AG04450 (cell line): Measurements from ENCODE around the gene SLC20A1. TPM values are rescaled to one million over a fixed set of nuclear protein-coding genes. Genes with fewer than 3 reads are reported as not detected.

Experiments
- CTCF ChIA-PET: fragments of 300-600, 350-600 bp; formaldehyde crosslinking; extraction: SDS; loops from one replicate; lab custom pipeline; 2022; ENCODE audit warnings: antibody characterized with exemption, inconsistent platforms; lab: Charles Lee
- POLR2A ChIA-PET: fragments of 350-600 bp; formaldehyde crosslinking; extraction: SDS; loops from one replicate; lab custom pipeline; 2021; ENCODE audit warnings: antibody characterized with exemption, inconsistent platforms; lab: Yijun Ruan, JAX
- DNase-seq: peaks from one replicate; pipeline ENCODE4 v3.0.0-alpha.2; 2011; ENCODE audit warnings: low read depth, low spot score
- H3K27ac ChIP-seq: one replicate; pipeline ENCODE4 v1.5.1; 2012; ENCODE audit warnings: low read depth, low read length, control low read depth
- H3K27me3 ChIP-seq: one replicate; pipeline ENCODE4 v1.6.0; 2012; ENCODE audit warnings: low read length; ENCODE audit not compliant: control insufficient read depth, insufficient read depth
- H3K4me3 ChIP-seq: 2 replicates; pipeline ENCODE4 v1.5.1; 2011; ENCODE audit warnings: mild to moderate bottlenecking, low read depth, low read length, control low read depth
- H3K9me3 ChIP-seq: 2 replicates; pipeline ENCODE4 v1.5.1; 2012; ENCODE audit warnings: low read length; ENCODE audit not compliant: control insufficient read depth, insufficient read depth
- CTCF ChIP-seq: IDR thresholded peaks from 2 replicates; pipeline ENCODE4 v1.5.1; 2011; ENCODE audit warnings: low read depth, low read length, control low read depth, inconsistent platforms
- polyA plus RNA-seq: library from polyadenylated mRNA; depleted of rRNA; stranded (reverse); fragments of >200 nt; gene quantifications from 2 replicates; pipeline ENCODE4 v1.2.3, GENCODE V29; 2011

Gene SLC20A1
- polyA plus RNA-seq, 1 experiment = 74.8 TPM

- Histone ChIP-seq H3K27me3 (no peaks in the 10 kb centered on the region), H3K27ac (peak overlapping the region; percentile 94), H3K9me3 (no peaks in the 10 kb centered on the region), H3K4me3 (no peak overlapping the region)
- POLR2A ChIA-PET = interaction anchor here (0.9 to 1.0 kb wide), 2 partner anchors 22 to 65 kb away, joined by 3 to 5 read pairs; no protein-coding TSS in a partner anchor
- CTCF ChIA-PET = interaction anchor here (0.9 to 3.1 kb wide), 7 partner anchors 8 to 250 kb away, joined by 3 to 23 read pairs (median 5); no protein-coding TSS in a partner anchor
- no peak for TF ChIP-seq CTCF
- no peak for DNase-seq
These were observed 46.1 kb downstream of the SLC20A1 start for GRCh38 chr2:112691881-112692281.

DNA sequence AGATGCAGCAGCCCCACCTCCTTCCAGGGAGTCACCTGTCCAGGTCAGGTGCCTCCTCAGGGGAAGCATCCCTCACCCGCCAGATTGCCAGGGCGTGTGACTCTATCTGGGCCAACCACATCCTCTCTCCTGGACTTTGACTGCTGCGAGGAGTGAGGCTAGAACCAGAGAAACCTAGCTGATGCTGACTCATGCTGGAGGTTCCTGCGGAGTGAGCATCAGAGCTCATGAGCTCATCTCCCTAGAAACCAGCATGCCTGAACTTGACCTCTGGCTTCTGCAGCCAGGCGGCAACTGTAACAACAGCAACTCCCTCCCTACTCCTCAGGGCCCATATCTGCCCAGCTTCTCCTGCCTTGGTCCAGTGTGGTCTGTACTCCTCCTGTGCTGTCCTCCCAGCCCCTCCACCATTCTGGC, 46.8 kb downstream of the SLC20A1 start:
- POLR2A ChIA-PET = interaction anchor here (0.9 to 1.0 kb wide), 3 partner anchors 21 to 66 kb away, joined by 3 to 5 read pairs (median 4); partner anchors contain the start of gene SLC20A1
- Histone ChIP-seq H3K27me3 (no peaks in the 10 kb centered on the region), H3K4me3 (no peak overlapping the region), H3K27ac (peak overlapping the region; percentile 94), H3K9me3 (no peaks in the 10 kb centered on the region)
- no peak for TF ChIP-seq CTCF
- CTCF ChIA-PET = interaction anchor here (0.8 to 3.1 kb wide), 8 partner anchors 9 to 249 kb away, joined by 3 to 23 read pairs (median 5); no protein-coding TSS in a partner anchor
- DNase-seq = peak; percentile 87

DNA sequence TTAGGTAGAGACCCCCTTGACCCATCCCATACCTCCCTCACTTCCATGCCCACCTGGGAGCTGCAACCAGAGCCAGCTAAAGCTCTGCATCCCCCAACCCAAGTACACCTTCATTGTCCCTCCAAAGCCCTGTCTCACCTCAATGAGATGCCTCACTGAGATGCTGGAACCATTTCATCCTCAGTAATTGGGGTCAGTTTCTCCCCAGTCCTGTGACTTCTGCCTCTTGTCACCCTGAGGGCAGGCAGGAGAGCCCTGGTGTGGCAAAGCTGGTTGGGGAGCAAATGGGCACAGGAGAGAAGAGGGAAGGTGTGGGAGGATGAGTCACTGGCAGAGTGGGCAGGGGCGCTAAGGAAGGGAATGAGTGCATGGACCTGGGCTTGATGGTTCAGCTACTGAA, 47.2 kb downstream of the SLC20A1 start:
- no peak for DNase-seq
- H3K9me3 ChIP-seq = no peaks in the 10 kb centered on the region
- ChIA-PET POLR2A (interaction anchor here (0.9 to 1.0 kb wide), 3 partner anchors 21 to 66 kb away, joined by 3 to 5 read pairs (median 4); partner anchors contain the start of gene SLC20A1), CTCF (interaction anchor here (0.8 to 3.1 kb wide), 8 partner anchors 9 to 249 kb away, joined by 3 to 23 read pairs (median 5); no protein-coding TSS in a partner anchor)
- H3K27me3 ChIP-seq = no peaks in the 10 kb centered on the region
- TF ChIP-seq CTCF = no peak
- H3K4me3 ChIP-seq = no peak overlapping the region
- peak overlapping the region; percentile 94 for H3K27ac ChIP-seq

GRCh38 chr2:112693596-112693995, 47.9 kb downstream of the SLC20A1 start:
- H3K4me3 ChIP-seq = no peak overlapping the region
- DNase-seq = no peak
- ChIA-PET POLR2A (no interaction called here), CTCF (interaction anchor here (0.6 kb wide), 1 partner anchor 59 kb away, joined by 3 read pairs; no protein-coding TSS in a partner anchor)
- no peak for TF ChIP-seq CTCF
- no peaks in the 10 kb centered on the region for H3K27me3 ChIP-seq
- no peak overlapping the region for H3K27ac ChIP-seq
- no peaks in the 10 kb centered on the region for H3K9me3 ChIP-seq

DNA sequence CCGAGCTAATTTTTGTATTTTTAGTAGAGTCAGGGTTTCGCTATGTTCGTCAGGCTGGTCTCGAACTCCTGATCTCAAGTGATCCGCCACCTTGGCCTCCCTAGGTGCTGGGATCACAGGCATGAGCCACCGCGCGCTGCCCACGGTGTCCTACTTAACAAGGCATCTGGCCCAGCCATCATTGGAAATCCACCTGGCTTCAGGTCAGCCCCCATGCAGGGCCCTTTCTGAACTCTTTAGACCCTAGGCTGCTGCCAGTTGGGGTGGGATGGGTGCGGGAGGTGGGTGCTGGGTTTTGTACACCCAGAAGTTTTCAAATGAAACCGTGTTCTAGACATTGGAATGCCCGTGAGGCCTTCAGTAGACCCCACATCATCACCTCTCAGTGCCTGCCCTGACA, 48.4 kb downstream of the SLC20A1 start:
- no peak for DNase-seq
- Histone ChIP-seq H3K4me3 (no peak overlapping the region), H3K27me3 (no peaks in the 10 kb centered on the region), H3K9me3 (no peaks in the 10 kb centered on the region), H3K27ac (no peak overlapping the region)
- ChIA-PET POLR2A (no interaction called here), CTCF (interaction anchor here (0.6 to 0.7 kb wide), 3 partner anchors 21 to 159 kb away, joined by 3 to 5 read pairs (median 3); no protein-coding TSS in a partner anchor)
- TF ChIP-seq CTCF = no peak
